Cardiac muscle cell (in vitro differentiated cells and primary cell): Measurements from ENCODE around the gene CLEC10A. TPM values are rescaled to one million over a fixed set of nuclear protein-coding genes. Genes with fewer than 3 reads are reported as not detected.
"Not testable (repeated sequence)": the region's sequence is repeated elsewhere in the genome, so short reads cannot be mapped to it uniquely, and the experiment has no call there.

Source experiments
- DNase-seq, 2 donors: peaks; one replicate each; pipeline versions ENCODE4 v3.0.0 to v3.0.0-alpha.2; 2010 to 2017; ENCODE audit warnings: low read depth in 1 of 2, low spot score in 1 of 2
- H3K27ac ChIP-seq: fragments of 200-600 bp; sonication (generic); 2 replicates; pipeline ENCODE4 v1.5.1; 2016
- H3K27me3 ChIP-seq: fragments of 200-600 bp; sonication (generic); 2 replicates; pipeline ENCODE4 v1.6.0; 2016; ENCODE audit warnings: control low read depth
- H3K36me3 ChIP-seq: fragments of 200-600 bp; sonication (generic); 2 replicates; pipeline ENCODE4 v1.5.1; 2016; ENCODE audit warnings: control low read depth
- H3K4me1 ChIP-seq: fragments of 200-600 bp; sonication (generic); 2 replicates; pipeline ENCODE4 v1.8.1; 2017; ENCODE audit warnings: low read depth, mild to moderate bottlenecking, mixed run types
- H3K4me3 ChIP-seq: fragments of 200-600 bp; sonication (generic); 2 replicates; pipeline ENCODE4 v1.5.1; 2016; ENCODE audit warnings: mild to moderate bottlenecking
- H3K9me3 ChIP-seq: fragments of 200-600 bp; sonication (generic); 2 replicates; pipeline ENCODE4 v1.5.1; 2017; ENCODE audit warnings: low read depth, mild to moderate bottlenecking, control low read depth
- polyA plus RNA-seq: library from polyadenylated mRNA; unstranded; fragments of >200 nt; fragmentation: Nextera tagmentation; extraction: Ambion mirVana; gene quantifications from 2 replicates; pipeline ENCODE4 v1.2.1, GENCODE V29; 2016
- total RNA-seq: library from RNA; depleted of rRNA; stranded (reverse); fragments of >200 nt; gene quantifications from 2 replicates; pipeline ENCODE4 v1.2.3, GENCODE V29; 2016
- TF ChIP-seq, protein P1 (sequence below): IDR thresholded peaks from 2 replicates; pipeline ENCODE4 v1.5.1; 2012; ENCODE audit warnings: low read depth, mild to moderate bottlenecking, low read length

The CLEC10A gene
- total and polyA plus RNA-seq, 2 experiments from 2014 or later, result not detected

DNA sequence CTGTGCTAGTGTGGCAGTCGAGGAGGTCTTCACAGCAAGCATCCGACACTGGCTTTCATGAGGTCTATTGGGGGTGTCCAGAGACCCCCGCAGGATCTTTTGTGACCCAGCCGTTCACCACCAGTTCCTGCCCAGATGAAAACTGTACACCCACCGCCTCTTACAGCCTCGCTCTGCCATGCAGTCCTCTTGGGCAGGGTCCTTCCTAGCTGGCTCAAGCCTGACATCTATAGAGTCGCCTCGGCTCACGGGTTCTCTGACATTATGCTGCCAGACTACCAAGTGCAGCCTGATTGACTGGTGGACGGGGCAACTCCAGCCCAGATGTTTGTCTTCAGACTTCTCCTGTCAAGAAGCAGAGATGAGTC is 14.6 kb upstream of the CLEC10A start:
- DNase-seq, result no peak
- no peaks in the 10 kb centered on the region for H3K4me1 ChIP-seq
- H3K27ac ChIP-seq, result no peak overlapping the region
- TF ChIP-seq, protein P1, sequence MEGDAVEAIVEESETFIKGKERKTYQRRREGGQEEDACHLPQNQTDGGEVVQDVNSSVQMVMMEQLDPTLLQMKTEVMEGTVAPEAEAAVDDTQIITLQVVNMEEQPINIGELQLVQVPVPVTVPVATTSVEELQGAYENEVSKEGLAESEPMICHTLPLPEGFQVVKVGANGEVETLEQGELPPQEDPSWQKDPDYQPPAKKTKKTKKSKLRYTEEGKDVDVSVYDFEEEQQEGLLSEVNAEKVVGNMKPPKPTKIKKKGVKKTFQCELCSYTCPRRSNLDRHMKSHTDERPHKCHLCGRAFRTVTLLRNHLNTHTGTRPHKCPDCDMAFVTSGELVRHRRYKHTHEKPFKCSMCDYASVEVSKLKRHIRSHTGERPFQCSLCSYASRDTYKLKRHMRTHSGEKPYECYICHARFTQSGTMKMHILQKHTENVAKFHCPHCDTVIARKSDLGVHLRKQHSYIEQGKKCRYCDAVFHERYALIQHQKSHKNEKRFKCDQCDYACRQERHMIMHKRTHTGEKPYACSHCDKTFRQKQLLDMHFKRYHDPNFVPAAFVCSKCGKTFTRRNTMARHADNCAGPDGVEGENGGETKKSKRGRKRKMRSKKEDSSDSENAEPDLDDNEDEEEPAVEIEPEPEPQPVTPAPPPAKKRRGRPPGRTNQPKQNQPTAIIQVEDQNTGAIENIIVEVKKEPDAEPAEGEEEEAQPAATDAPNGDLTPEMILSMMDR, result no peak
- H3K4me3 ChIP-seq, result no peak overlapping the region
- H3K36me3 ChIP-seq, result no peaks in the 10 kb centered on the region
- no peaks in the 10 kb centered on the region for H3K27me3 ChIP-seq
- no peaks in the 10 kb centered on the region for H3K9me3 ChIP-seq

DNA sequence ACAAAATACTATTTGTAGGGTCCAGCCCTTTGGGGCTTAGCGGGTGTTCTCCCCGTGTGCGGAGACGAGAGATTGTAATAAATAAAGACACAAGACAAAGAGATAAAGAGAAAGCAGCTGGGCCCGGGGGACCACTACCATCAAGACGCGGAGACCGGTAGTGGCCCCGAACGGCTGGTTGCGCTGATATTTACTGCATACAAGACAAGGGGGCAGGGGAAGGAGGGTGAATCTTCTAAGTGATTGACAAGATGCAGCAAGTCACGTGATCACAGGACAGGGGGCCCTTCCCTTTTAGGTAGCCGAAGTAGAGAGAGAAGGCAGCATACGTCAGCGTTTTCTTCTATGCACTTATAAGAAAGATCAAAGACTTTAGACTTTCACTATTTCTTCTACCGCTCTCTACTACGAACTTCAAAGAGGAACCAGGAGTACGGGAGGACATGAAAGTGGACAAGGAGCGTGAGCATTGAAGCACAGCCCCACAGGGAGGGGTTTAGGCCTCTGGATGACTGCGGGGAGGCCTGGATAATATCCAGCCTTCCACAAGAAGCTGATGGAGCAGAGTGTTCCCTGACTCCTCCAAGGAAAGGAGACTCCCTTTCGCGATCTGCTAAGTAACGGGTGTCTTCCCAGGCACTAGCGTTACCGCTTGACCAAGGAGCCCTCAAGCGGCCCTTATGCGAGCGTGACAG is 11.4 kb upstream of the CLEC10A start:
- H3K27me3 ChIP-seq, H3K27ac ChIP-seq, DNase-seq, H3K4me3 ChIP-seq, H3K36me3 ChIP-seq, H3K9me3 ChIP-seq, H3K4me1 ChIP-seq: not testable (repeated sequence)

DNA sequence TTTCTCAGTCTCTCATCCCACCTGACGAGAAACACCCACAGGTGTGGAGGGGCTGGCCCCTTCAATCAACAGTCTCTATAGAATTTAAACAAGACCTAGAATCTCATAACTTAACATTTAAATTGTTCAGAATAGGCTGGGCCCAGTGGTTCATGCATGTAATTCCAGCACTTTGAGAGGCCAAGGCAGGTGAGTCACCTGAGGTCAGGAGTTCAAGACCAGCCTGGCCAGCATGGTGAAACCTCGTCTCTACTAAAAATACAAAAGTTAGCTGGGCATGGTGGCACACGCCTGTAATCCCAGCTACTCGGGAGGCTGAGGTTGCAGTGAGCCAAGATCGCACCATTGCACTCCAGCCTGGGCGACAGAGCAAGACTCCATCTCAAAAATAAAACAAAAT is 9.5 kb upstream of the CLEC10A start:
- not testable (repeated sequence) for H3K27ac ChIP-seq, H3K4me3 ChIP-seq, H3K36me3 ChIP-seq, H3K27me3 ChIP-seq, H3K9me3 ChIP-seq, H3K4me1 ChIP-seq, DNase-seq

DNA sequence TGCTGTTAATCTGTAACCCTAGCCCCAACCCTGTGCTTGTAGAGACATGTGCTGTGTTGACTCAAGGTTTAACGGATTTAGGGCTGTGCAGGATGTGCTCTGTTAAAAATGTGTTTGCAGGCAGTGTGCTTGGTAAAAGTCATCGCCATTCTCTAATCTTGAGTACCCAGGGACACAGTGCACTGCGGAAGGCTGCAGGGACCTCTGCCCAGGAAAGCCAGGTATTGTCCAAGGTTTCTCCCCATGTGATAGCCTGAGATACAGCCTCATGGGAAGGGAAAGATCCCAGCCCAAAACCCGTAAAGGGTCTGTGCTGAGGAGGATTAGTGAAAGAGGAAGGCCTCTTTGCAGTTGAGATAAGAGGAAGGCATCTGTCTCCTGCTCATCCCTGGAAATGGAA is 8.4 kb upstream of the CLEC10A start:
- H3K36me3 ChIP-seq, H3K4me1 ChIP-seq, H3K27ac ChIP-seq, H3K9me3 ChIP-seq, H3K27me3 ChIP-seq, DNase-seq, H3K4me3 ChIP-seq: not testable (repeated sequence)

DNA sequence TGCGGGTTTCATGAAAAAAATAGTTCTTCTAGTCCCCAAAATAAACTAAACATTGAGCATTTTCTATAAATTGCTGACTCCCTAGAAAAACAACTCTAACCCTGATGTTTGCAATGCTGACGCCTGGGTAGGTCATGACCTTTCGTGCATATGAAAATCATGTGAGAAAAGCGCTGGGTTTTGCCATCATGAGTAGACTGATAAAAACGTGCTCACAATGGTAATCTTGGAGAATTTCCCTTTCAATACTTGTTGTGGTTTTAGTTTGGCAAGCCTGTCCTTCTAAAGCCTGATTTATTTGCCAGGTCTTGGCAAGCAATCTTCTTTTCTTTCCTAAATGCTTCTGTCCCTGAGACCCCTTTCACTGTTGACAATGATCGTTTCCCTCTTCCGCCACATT is 4.0 kb upstream of the CLEC10A start:
- TF ChIP-seq, protein P1, result no peak
- H3K4me1 ChIP-seq, result no peaks in the 10 kb centered on the region
- no peak overlapping the region for H3K27ac ChIP-seq
- DNase-seq, result peak in 1 of 2 donors; percentile 22
- H3K9me3 ChIP-seq, result no peaks in the 10 kb centered on the region
- H3K27me3 ChIP-seq, result no peaks in the 10 kb centered on the region
- H3K4me3 ChIP-seq, result no peak overlapping the region
- no peaks in the 10 kb centered on the region for H3K36me3 ChIP-seq

DNA sequence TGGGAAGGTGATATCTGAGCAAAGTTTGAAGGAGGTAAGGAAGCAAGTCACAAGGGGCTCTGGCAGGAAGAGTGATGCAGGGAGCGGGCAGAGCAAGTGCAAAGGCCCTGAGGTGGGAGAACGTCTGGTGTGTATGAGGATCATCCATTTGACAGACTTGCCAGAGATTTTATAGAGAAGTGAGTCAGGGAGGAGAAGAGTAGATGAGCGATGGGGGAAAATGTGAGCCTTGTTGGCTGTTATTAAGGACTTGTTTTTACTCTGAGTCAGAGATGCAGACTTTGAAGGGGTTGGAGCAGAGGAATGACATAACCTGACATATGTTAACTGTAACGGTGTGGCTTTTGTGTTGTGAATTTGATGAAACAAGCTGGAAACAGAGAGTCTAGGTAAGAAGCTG is 3.5 kb upstream of the CLEC10A start:
- Histone ChIP-seq H3K4me3 (no peak overlapping the region), H3K4me1 (no peaks in the 10 kb centered on the region), H3K27ac (no peak overlapping the region), H3K9me3 (no peaks in the 10 kb centered on the region), H3K27me3 (no peaks in the 10 kb centered on the region), H3K36me3 (no peaks in the 10 kb centered on the region)
- no peak for DNase-seq
- TF ChIP-seq, protein P1, result no peak

DNA sequence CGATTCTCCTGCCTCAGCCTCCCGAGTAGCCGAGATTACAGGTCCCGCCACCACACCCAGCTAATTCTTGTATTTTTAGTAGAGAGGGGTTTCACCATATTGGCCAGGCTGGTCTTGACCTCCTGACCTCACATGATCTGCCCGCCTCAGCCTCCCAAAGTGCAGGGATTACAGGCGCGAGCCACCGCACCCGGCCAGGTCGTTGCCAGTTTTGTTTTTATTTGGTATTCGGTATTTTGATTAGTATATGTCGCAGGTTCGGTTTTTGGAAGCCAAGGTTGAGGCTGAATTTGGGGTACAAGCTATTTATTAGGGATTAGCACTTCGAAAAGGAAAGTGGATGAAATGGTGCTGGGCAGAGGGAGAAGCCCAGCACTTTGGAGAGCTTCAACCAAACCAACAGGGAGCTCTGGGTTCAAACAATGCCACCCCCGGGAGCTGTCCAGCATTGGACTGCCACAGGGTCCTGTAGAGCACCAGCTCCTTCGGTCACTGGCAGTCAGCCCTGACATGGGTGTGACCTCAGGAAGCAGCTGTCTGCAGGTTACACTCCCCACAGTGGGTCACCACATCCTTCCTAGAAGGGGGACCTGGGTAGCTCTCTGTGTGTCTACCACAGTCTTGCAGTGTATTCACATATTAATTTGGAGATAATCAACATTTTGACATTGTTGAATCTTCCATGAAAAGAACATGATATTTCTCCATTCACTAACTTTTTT is 1.5 kb upstream of the CLEC10A start:
- DNase-seq, result no peak

More for the DNA sequence above, 1.5 kb upstream of the CLEC10A start:
- H3K27ac ChIP-seq, result no peak overlapping the region
- H3K9me3 ChIP-seq, result no peaks in the 10 kb centered on the region
- H3K36me3 ChIP-seq, result no peaks in the 10 kb centered on the region
- no peaks in the 10 kb centered on the region for H3K27me3 ChIP-seq
- no peaks in the 10 kb centered on the region for H3K4me1 ChIP-seq
- H3K4me3 ChIP-seq, result no peak overlapping the region
- TF ChIP-seq, protein P1, result no peak
